Nephron (organoid): ENCODE measurements around the gene RELCH.

ENCODE experiments used
- H3K27ac Mint-ChIP-seq, 3 experiments: 2 replicates each; pipeline ENCODE4 v1.8.0; 2020; ENCODE audit warnings: mixed read lengths in 3 of 3, mild to moderate bottlenecking in 2 of 3, moderate library complexity in 1 of 3
- H3K27me3 Mint-ChIP-seq: 2 replicates; pipeline ENCODE4 v1.8.0; 2021; ENCODE audit warnings: low read depth, mild to moderate bottlenecking, moderate library complexity, mixed read lengths
- H3K36me3 Mint-ChIP-seq: 2 replicates; pipeline ENCODE4 v1.8.0; 2020; ENCODE audit warnings: low read depth, mixed read lengths
- H3K4me1 Mint-ChIP-seq: 2 replicates; pipeline ENCODE4 v1.8.0; 2020; ENCODE audit warnings: mixed read lengths
- H3K4me3 Mint-ChIP-seq, 3 experiments: 2 replicates each; pipeline ENCODE4 v1.8.0; 2020; ENCODE audit warnings: mild to moderate bottlenecking in 3 of 3, mixed read lengths in 3 of 3, moderate library complexity in 2 of 3
- H3K9me3 Mint-ChIP-seq: 2 replicates; pipeline ENCODE4 v1.8.0; 2020; ENCODE audit warnings: mixed read lengths
- CTCF ChIP-seq, 3 experiments: fragments of 200-600 bp; sonication (generic); IDR thresholded peaks; one replicate each; pipeline ENCODE4 v1.5.0; 2021; ENCODE audit warnings: antibody characterized with exemption in 3 of 3; ENCODE audit not compliant: unreplicated experiment in 3 of 3

The RELCH gene

GRCh38 chr18:62248313-62248712 is 61.3 kb downstream of the RELCH start:
- no peaks in the 10 kb centered on the region for H3K27me3 Mint-ChIP-seq
- H3K4me1 Mint-ChIP-seq = no peaks in the 10 kb centered on the region
- H3K36me3 Mint-ChIP-seq = peaks cover 10% of the 10 kb centered on the region
- H3K27ac Mint-ChIP-seq = peak overlapping the region in 2 of 3 experiments; percentile 35 to 36
- no peak overlapping the region for H3K4me3 Mint-ChIP-seq
- TF ChIP-seq CTCF (IDR thresholded peaks at IDR 0.05; ENCODE audit: unreplicated experiment in 3 of 3) = no peak
- H3K9me3 Mint-ChIP-seq = no peaks in the 10 kb centered on the region

- Mint-ChIP-seq H3K9me3 (no peaks in the 10 kb centered on the region), H3K4me1 (no peaks in the 10 kb centered on the region), H3K36me3 (peaks cover 6% of the 10 kb centered on the region), H3K27ac (no peak overlapping the region), H3K27me3 (no peaks in the 10 kb centered on the region), H3K4me3 (no peak overlapping the region)
- peak; percentile 80 to 92 (median 81) for TF ChIP-seq CTCF (IDR thresholded peaks at IDR 0.05; ENCODE audit: unreplicated experiment in 3 of 3)
These were observed 62.5 kb downstream of the RELCH start for GRCh38 chr18:62249478-62250097.

GRCh38 chr18:62250475-62250874 is 63.4 kb downstream of the RELCH start:
- TF ChIP-seq CTCF (IDR thresholded peaks at IDR 0.05; ENCODE audit: unreplicated experiment in 3 of 3) = no peak
- peaks cover 4% of the 10 kb centered on the region for H3K36me3 Mint-ChIP-seq
- H3K27ac Mint-ChIP-seq = peak overlapping the region in 1 of 3 experiments; percentile 17
- H3K4me3 Mint-ChIP-seq = no peak overlapping the region
- no peaks in the 10 kb centered on the region for H3K9me3 Mint-ChIP-seq
- no peaks in the 10 kb centered on the region for H3K4me1 Mint-ChIP-seq
- no peaks in the 10 kb centered on the region for H3K27me3 Mint-ChIP-seq

GRCh38 chr18:62258093-62258492 is 71.0 kb downstream of the RELCH start:
- TF ChIP-seq CTCF (IDR thresholded peaks at IDR 0.05; ENCODE audit: unreplicated experiment in 3 of 3) = no peak
- H3K27ac Mint-ChIP-seq = peak overlapping the region; percentile 45 to 88 (median 48)
- no peaks in the 10 kb centered on the region for H3K27me3 Mint-ChIP-seq
- no peaks in the 10 kb centered on the region for H3K4me1 Mint-ChIP-seq
- peaks cover 50% of the 10 kb centered on the region for H3K36me3 Mint-ChIP-seq
- H3K4me3 Mint-ChIP-seq = no peak overlapping the region
- H3K9me3 Mint-ChIP-seq = no peaks in the 10 kb centered on the region

- no peaks in the 10 kb centered on the region for H3K27me3 Mint-ChIP-seq
- H3K4me1 Mint-ChIP-seq = no peaks in the 10 kb centered on the region
- H3K4me3 Mint-ChIP-seq = no peak overlapping the region
- no peak for TF ChIP-seq CTCF (IDR thresholded peaks at IDR 0.05; ENCODE audit: unreplicated experiment in 3 of 3)
- H3K36me3 Mint-ChIP-seq = peaks cover 50% of the 10 kb centered on the region
- H3K27ac Mint-ChIP-seq = peak overlapping the region; percentile 45 to 88 (median 48)
- H3K9me3 Mint-ChIP-seq = no peaks in the 10 kb centered on the region
These were observed 71.6 kb downstream of the RELCH start for GRCh38 chr18:62258616-62259015.

- Mint-ChIP-seq H3K4me1 (no peaks in the 10 kb centered on the region), H3K36me3 (peaks cover 57% of the 10 kb centered on the region), H3K9me3 (no peaks in the 10 kb centered on the region)
These were observed 75.0 kb downstream of the RELCH start for GRCh38 chr18:62262061-62262460.

More at GRCh38 chr18:62262061-62262460, 75.0 kb downstream of the RELCH start:
- TF ChIP-seq CTCF (IDR thresholded peaks at IDR 0.05; ENCODE audit: unreplicated experiment in 3 of 3) = no peak
- Mint-ChIP-seq H3K4me3 (no peak overlapping the region), H3K27me3 (no peaks in the 10 kb centered on the region), H3K27ac (no peak overlapping the region)
